ENCODE measurements around the gene MAP3K21. TPM values are rescaled to one million over a fixed set of nuclear protein-coding genes. Genes with fewer than 3 reads are reported as not detected.

The MAP3K21 gene
- total and polyA plus RNA-seq, 5 donors from 2014 or later = 0.13 to 0.30 (median 0.22) TPM; not detected in 1

GRCh38 chr1:233293556-233294446 is 33.7 kb upstream of the MAP3K21 start:
- H3K4me3 Mint-ChIP-seq = peak overlapping the region; percentile 43 to 88 (median 80)
- Histone ChIP-seq H3K36me3 (ENCODE audit: control insufficient read depth, insufficient read depth, low read length) (peaks cover 6% of the 10 kb centered on the region), H3K27me3 (ENCODE audit: control insufficient read depth, insufficient read depth, low read length) (no peaks in the 10 kb centered on the region), H3K27ac (ENCODE audit: insufficient read depth, low read length, poor library complexity, severe bottlenecking) (peak overlapping the region; percentile 65), H3K4me1 (ENCODE audit: control insufficient read depth, insufficient read depth, low read length, poor library complexity, severe bottlenecking) (peaks cover 21% of the 10 kb centered on the region), H3K9me3 (ENCODE audit: control insufficient read depth in 2 of 2, low read length in 2 of 2) (no peaks in the 10 kb centered on the region), H3K4me3 (ENCODE audit: low read depth, low read length) (no peak overlapping the region)
- no peaks in the 10 kb centered on the region for H3K27me3 Mint-ChIP-seq
- peak overlapping the region in 2 of 3 donors; percentile 64 to 91 for H3K27ac Mint-ChIP-seq
- no peaks in the 10 kb centered on the region for H3K9me3 Mint-ChIP-seq
- DNase-seq (no peak), ATAC-seq (ENCODE audit: low read depth in 2 of 2) (no peak)
- peaks cover 9% of the 10 kb centered on the region for H3K36me3 Mint-ChIP-seq
- H3K4me1 Mint-ChIP-seq = peaks cover 25 to 34% (median 29%) of the 10 kb centered on the region in 4 donors

DNA sequence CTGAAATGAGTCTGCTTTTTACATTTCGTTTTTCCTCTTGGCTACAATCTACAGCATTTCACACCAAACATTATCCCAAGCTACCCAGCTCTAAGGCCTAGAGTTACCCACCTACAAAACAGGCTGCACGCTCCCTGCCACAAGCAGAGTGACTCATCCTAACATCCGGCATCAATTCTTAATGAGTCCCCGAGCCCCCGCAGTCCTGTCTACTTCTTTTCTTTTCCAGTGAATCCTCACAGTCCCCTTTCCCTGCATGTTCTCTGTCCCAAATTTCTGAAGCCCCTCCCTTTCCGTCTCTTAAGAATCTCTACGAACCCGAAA is 32.6 kb upstream of the MAP3K21 start:
- H3K9me3 ChIP-seq (ENCODE audit: control insufficient read depth in 2 of 2, low read length in 2 of 2) = no peaks in the 10 kb centered on the region
- no peaks in the 10 kb centered on the region for H3K36me3 ChIP-seq (ENCODE audit: control insufficient read depth, insufficient read depth, low read length)
- peak overlapping the region; percentile 77 for H3K4me3 ChIP-seq (ENCODE audit: low read depth, low read length)
- Mint-ChIP-seq H3K9me3 (no peaks in the 10 kb centered on the region), H3K27ac (peak overlapping the region; percentile 84 to 93 (median 91)), H3K4me1 (peaks cover 25 to 32% (median 29%) of the 10 kb centered on the region in 4 donors), H3K4me3 (peak overlapping the region in 3 of 4 donors; percentile 88 to 98 (median 95)), H3K27me3 (no peaks in the 10 kb centered on the region), H3K36me3 (no peaks in the 10 kb centered on the region)
- peak; percentile 6 to 68 (median 8) for DNase-seq
- no peaks in the 10 kb centered on the region for H3K27me3 ChIP-seq (ENCODE audit: control insufficient read depth, insufficient read depth, low read length)
- H3K4me1 ChIP-seq (ENCODE audit: control insufficient read depth, insufficient read depth, low read length, poor library complexity, severe bottlenecking) = peaks cover 21% of the 10 kb centered on the region
- ATAC-seq (ENCODE audit: low read depth in 2 of 2) = peak; percentile 75
- H3K27ac ChIP-seq (ENCODE audit: insufficient read depth, low read length, poor library complexity, severe bottlenecking) = peak overlapping the region; percentile 65

- Histone ChIP-seq H3K36me3 (ENCODE audit: control insufficient read depth, insufficient read depth, low read length) (no peaks in the 10 kb centered on the region), H3K27me3 (ENCODE audit: control insufficient read depth, insufficient read depth, low read length) (peaks cover under 1% of the 10 kb centered on the region), H3K9me3 (ENCODE audit: control insufficient read depth in 2 of 2, low read length in 2 of 2) (no peaks in the 10 kb centered on the region), H3K27ac (ENCODE audit: insufficient read depth, low read length, poor library complexity, severe bottlenecking) (peak within 1 kb of the TSS; percentile 65), H3K4me1 (ENCODE audit: control insufficient read depth, insufficient read depth, low read length, poor library complexity, severe bottlenecking) (peaks cover 21% of the 10 kb centered on the region), H3K4me3 (ENCODE audit: low read depth, low read length) (peak within 1 kb of the TSS; percentile 77)
- DNase-seq (peak; percentile 39 to 70 (median 56)), ATAC-seq (ENCODE audit: low read depth in 2 of 2) (peak; percentile 86 to 88)
- Mint-ChIP-seq H3K4me1 (peaks cover 21 to 32% (median 27%) of the 10 kb centered on the region in 4 donors), H3K27ac (peak within 1 kb of the TSS; percentile 87 to 94 (median 91)), H3K9me3 (no peaks in the 10 kb centered on the region), H3K4me3 (peak within 1 kb of the TSS in 3 of 4 donors; percentile 88 to 98 (median 95)), H3K27me3 (no peaks in the 10 kb centered on the region), H3K36me3 (no peaks in the 10 kb centered on the region)
Measured at GRCh38 chr1:233295237-233295974, 32.1 kb upstream of the MAP3K21 start, which contains the start of gene PCNX2. Gene PCNX2, minus strand, starts transcription at chr1:233295725. Its CDS starts 247 bp downstream, at chr1:233295478.

DNA sequence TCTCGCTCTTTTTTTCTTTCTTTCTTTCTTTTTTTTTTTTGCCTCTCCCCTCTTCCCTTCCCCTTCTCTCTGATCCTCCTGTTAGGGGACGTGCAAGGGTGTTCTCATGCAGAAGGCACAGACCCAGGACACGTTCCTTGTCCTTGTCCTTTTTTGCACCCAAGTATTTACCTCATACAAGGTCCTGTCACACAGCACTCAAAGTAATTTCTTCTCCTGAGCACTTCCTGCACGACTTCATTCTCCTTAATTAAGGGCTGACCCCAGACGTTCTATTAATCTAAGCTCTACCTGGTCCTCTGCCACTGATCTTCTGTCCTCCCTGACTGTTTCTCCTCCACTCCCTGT is 31.6 kb upstream of the MAP3K21 start:
- H3K4me1 Mint-ChIP-seq = peaks cover 21 to 32% (median 27%) of the 10 kb centered on the region in 4 donors
- Histone ChIP-seq H3K27ac (ENCODE audit: insufficient read depth, low read length, poor library complexity, severe bottlenecking) (peak overlapping the region; percentile 65), H3K36me3 (ENCODE audit: control insufficient read depth, insufficient read depth, low read length) (no peaks in the 10 kb centered on the region), H3K4me3 (ENCODE audit: low read depth, low read length) (peak overlapping the region; percentile 73), H3K27me3 (ENCODE audit: control insufficient read depth, insufficient read depth, low read length) (peaks cover 5% of the 10 kb centered on the region), H3K4me1 (ENCODE audit: control insufficient read depth, insufficient read depth, low read length, poor library complexity, severe bottlenecking) (peaks cover 21% of the 10 kb centered on the region), H3K9me3 (ENCODE audit: control insufficient read depth in 2 of 2, low read length in 2 of 2) (no peaks in the 10 kb centered on the region)
- H3K27ac Mint-ChIP-seq = peak overlapping the region; percentile 57 to 94 (median 87)
- H3K36me3 Mint-ChIP-seq = no peaks in the 10 kb centered on the region
- peak overlapping the region in 3 of 4 donors; percentile 88 to 98 (median 95) for H3K4me3 Mint-ChIP-seq
- no peaks in the 10 kb centered on the region for H3K27me3 Mint-ChIP-seq
- no peaks in the 10 kb centered on the region for H3K9me3 Mint-ChIP-seq
- ATAC-seq (ENCODE audit: low read depth in 2 of 2) = no peak
- peak in 1 of 3 donors; percentile 11 for DNase-seq

- Histone ChIP-seq H3K4me3 (ENCODE audit: low read depth, low read length) (no peak overlapping the region), H3K27me3 (ENCODE audit: control insufficient read depth, insufficient read depth, low read length) (peaks cover 5% of the 10 kb centered on the region), H3K4me1 (ENCODE audit: control insufficient read depth, insufficient read depth, low read length, poor library complexity, severe bottlenecking) (peaks cover 14% of the 10 kb centered on the region), H3K9me3 (ENCODE audit: control insufficient read depth in 2 of 2, low read length in 2 of 2) (peaks cover 2 to 5% of the 10 kb centered on the region in 2 experiments), H3K27ac (ENCODE audit: insufficient read depth, low read length, poor library complexity, severe bottlenecking) (no peak overlapping the region), H3K36me3 (ENCODE audit: control insufficient read depth, insufficient read depth, low read length) (no peaks in the 10 kb centered on the region)
- ATAC-seq (ENCODE audit: low read depth in 2 of 2) (no peak), DNase-seq (no peak)
- peaks cover 13% of the 10 kb centered on the region for H3K27me3 Mint-ChIP-seq
- no peak overlapping the region for H3K27ac Mint-ChIP-seq
- peaks cover 10 to 15% (median 13%) of the 10 kb centered on the region in 4 donors for H3K4me1 Mint-ChIP-seq
- H3K9me3 Mint-ChIP-seq = no peaks in the 10 kb centered on the region
- H3K4me3 Mint-ChIP-seq = no peak overlapping the region
- no peaks in the 10 kb centered on the region for H3K36me3 Mint-ChIP-seq
Measured at GRCh38 chr1:233299450-233299849, 28.1 kb upstream of the MAP3K21 start.

DNA sequence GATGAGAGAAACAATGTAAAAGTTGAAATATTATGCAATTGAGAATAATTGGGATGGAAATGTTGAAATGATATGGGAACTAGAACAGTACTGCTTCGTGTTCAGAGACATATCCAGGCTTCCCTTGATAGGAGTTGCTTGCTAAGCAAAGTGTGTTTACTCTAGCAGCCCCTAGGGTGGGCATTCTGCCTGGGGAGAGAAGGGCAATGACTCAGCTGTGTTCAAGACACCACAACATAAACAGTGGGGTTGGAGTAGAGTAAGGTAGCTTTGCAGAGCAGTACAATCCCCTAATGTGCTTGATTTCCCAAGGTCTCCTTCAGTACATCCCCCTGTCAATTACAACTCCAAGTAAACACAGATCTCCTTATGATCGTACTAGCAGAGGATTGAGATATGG is 27.2 kb upstream of the MAP3K21 start:
- peaks cover 4 to 7% (median 6%) of the 10 kb centered on the region in 4 donors for H3K4me1 Mint-ChIP-seq
- Histone ChIP-seq H3K27me3 (ENCODE audit: control insufficient read depth, insufficient read depth, low read length) (peaks cover 5% of the 10 kb centered on the region), H3K36me3 (ENCODE audit: control insufficient read depth, insufficient read depth, low read length) (no peaks in the 10 kb centered on the region), H3K4me1 (ENCODE audit: control insufficient read depth, insufficient read depth, low read length, poor library complexity, severe bottlenecking) (peaks cover 7% of the 10 kb centered on the region), H3K9me3 (ENCODE audit: control insufficient read depth in 2 of 2, low read length in 2 of 2) (peaks cover 2 to 5% of the 10 kb centered on the region in 2 experiments), H3K27ac (ENCODE audit: insufficient read depth, low read length, poor library complexity, severe bottlenecking) (no peak overlapping the region), H3K4me3 (ENCODE audit: low read depth, low read length) (no peak overlapping the region)
- no peak for ATAC-seq (ENCODE audit: low read depth in 2 of 2)
- H3K27ac Mint-ChIP-seq = no peak overlapping the region
- no peaks in the 10 kb centered on the region for H3K36me3 Mint-ChIP-seq
- H3K9me3 Mint-ChIP-seq = no peaks in the 10 kb centered on the region
- DNase-seq = no peak
- peak overlapping the region in 1 of 4 donors; percentile 22 for H3K4me3 Mint-ChIP-seq
- peaks cover 16% of the 10 kb centered on the region for H3K27me3 Mint-ChIP-seq

- Mint-ChIP-seq H3K27ac (no peak overlapping the region), H3K27me3 (peaks cover 35% of the 10 kb centered on the region), H3K4me3 (no peak overlapping the region), H3K9me3 (no peaks in the 10 kb centered on the region), H3K4me1 (no peaks in the 10 kb centered on the region), H3K36me3 (no peaks in the 10 kb centered on the region)
- no peak overlapping the region for H3K4me3 ChIP-seq (ENCODE audit: low read depth, low read length)
- no peak overlapping the region for H3K27ac ChIP-seq (ENCODE audit: insufficient read depth, low read length, poor library complexity, severe bottlenecking)
- H3K9me3 ChIP-seq (ENCODE audit: control insufficient read depth in 2 of 2, low read length in 2 of 2) = peaks cover 2 to 5% of the 10 kb centered on the region in 2 experiments
- no peaks in the 10 kb centered on the region for H3K36me3 ChIP-seq (ENCODE audit: control insufficient read depth, insufficient read depth, low read length)
- peaks cover 16% of the 10 kb centered on the region for H3K27me3 ChIP-seq (ENCODE audit: control insufficient read depth, insufficient read depth, low read length)
- DNase-seq (peak in 2 of 3 donors; percentile 40 to 42), ATAC-seq (ENCODE audit: low read depth in 2 of 2) (peak; percentile 43 to 46)
- no peaks in the 10 kb centered on the region for H3K4me1 ChIP-seq (ENCODE audit: control insufficient read depth, insufficient read depth, low read length, poor library complexity, severe bottlenecking)
Measured at GRCh38 chr1:233304489-233305102, 22.9 kb upstream of the MAP3K21 start.
